GM18502 (cell line): ENCODE data around the gene DSCAML1.

Experiments
- ATAC-seq: cut with Tn5 transposase; IDR thresholded peaks from one replicate; pipeline ENCODE4 v1.9.1; 2021; ENCODE audit warnings: mild to moderate bottlenecking; ENCODE audit not compliant: unreplicated experiment, poor library complexity

DSCAML1 gene

DNA sequence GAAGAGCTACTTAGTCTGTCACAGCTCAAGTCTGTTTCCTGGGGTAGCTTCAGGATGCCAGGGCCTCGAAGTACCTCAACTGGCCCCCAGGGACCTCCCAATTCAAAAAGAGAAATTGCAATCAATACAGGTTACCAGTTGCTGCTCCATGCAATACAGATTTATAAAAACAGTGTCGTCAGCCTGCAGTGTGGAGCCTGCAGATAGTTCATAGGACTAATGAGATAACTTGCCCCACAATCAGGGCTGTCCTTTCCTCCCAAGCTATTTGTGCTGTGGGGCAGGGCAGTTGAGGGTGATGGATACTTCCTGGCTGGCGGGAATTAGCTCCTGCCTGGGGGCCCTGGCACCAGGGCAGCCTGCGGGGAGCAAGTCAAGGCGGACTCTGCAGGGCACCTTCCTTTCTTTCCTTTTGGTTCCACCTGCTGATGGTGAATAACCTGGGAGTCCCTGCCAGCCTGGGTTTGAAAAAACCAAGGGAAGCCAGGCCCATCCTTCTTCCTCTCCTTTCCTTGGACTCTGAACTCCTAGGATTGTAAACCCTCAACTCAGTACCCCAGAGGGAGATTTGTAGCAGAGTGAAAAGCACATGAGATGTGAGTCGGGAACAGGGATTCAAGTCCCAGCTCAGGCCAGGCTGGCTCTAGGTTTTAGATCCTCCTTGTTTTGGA lies 252.8 kb downstream of the DSCAML1 start:
- ATAC-seq, result no peak

DNA sequence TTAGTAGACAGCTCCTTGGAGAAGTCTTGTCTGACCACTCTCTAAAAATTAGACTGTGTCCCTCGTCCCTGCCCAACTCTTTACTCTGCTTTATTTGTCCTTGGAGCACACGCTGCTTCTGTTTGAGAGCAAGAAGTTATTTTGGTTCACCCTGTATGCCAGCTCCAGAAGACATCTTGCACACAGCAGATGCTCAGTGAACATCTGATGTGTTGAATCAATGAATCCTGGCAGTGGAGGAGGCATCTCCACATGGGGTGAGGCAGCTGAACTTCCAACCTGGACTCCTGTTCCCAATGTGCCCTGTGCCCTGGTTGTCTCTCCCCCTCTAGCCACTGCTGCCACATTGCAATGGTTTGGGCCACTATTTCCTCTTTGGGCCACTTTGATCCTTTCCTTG lies 255.8 kb downstream of the DSCAML1 start:
- ATAC-seq, result no peak

GRCh38 chr11:117538263-117539135 lies 258.5 kb downstream of the DSCAML1 start:
- ATAC-seq, result no peak

DNA sequence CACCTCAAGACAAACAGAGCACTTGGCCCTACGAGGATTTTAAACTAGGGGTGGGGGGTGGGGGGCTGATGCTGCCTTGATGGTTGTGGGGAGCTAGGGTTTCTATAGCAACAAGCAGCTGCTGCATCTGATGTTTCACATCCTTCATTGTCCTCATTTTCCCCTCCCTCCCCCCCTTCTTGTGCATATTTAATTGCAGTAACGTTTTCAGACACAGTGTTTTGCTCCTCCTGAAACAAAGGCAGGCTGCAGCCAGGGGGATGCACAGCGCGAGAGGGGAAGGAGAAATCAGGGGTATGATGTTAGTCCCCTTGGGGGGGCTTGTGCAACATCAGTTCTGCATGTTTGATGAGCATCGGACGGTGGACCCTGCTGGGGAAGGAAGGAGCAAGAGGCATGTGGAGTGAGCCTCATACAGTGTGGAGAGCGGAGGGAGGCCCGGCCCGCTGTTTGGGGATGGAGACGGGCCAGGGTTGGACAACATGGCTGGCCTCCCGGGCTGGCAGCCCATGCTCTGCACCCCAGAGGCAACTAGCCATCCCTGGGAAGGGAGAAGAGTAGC lies 261.1 kb downstream of the DSCAML1 start:
- no peak for ATAC-seq

GRCh38 chr11:117535201-117535849 lies 261.7 kb downstream of the DSCAML1 start:
- ATAC-seq, result no peak

- no peak for ATAC-seq
Observed at GRCh38 chr11:117532568-117532967, 264.4 kb downstream of the DSCAML1 start.

GRCh38 chr11:117529816-117530215 lies 267.2 kb downstream of the DSCAML1 start:
- no peak for ATAC-seq

DNA sequence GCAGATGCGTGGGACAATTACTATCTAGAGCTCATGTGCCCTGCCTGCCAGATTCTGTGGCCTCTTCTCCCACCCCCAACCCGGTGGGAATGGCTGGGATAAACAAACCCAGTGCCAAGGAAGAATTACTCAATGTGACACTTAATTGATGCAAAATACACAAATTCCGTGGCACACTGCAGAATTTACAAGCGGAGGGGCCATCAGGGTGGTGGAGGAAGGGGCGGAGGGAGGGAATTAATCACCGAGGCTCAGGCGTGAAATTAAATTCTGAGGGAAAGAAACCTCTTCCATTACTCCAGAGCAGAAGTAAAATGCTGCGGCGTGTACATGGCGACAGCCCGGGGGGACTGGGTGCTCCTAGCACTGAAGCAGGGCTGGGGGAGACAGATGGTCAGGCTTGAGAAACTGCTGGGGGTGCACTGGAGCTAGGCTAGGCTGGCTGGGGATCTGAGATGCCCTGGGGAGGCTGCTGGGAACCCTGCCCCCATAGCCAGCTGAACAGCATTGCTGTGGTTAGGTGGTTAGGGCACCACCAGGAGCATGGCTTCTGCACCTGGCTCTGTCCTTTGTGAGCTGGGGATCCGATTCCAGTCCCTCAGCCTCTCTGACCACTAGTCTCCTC lies 268.8 kb downstream of the DSCAML1 start:
- no peak for ATAC-seq

DNA sequence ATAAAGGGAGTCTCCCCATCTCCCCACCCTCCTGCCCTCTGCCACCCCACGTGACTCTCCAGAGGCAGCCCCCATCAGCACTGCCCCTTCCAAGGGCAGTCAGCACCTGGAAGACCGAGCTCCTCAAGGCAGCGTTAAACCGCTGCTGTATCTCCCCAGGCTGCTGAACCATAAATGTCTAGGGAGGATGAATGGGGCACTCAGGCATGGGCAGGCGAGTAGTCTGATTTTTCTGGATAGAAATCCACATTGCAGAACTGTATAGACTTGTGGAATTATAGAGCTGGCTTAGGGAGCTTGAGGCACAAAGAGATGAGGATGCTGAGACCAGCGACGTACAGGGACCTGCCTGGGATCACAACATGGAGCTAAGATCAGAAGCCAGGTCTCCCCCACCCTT lies 269.7 kb downstream of the DSCAML1 start:
- no peak for ATAC-seq

DNA sequence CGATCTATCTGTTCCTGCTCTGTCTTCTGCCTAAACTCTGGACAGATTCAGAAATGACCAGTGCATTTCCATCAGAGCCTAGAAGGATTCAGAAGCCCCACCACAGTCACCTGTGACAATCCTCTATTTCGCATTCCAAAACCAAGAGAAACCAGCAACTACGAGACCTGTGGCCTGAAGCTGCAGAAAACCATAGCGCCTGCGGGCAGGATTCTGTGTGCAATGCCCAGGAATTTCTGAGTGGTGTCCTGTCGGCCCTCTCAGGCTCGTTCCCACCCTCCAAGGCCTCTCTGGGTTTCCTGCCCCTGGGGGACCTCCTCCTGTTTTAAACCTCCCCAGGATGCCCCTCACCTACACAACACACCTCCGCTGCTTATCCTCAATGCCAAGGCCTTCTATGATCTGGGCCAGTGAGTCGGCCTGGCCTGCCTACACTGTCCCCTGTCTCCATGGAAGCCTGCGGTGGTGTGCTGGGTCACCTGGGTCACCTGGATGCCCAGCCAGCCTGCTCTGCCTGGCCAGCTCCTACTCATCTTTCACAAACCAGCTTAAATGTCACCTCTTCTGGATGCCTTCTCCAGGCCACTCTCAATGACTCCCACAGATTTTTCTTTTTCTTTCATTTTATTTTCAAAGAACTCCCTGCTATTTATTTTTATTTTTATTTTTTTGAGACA lies 271.0 kb downstream of the DSCAML1 start:
- no peak for ATAC-seq

DNA sequence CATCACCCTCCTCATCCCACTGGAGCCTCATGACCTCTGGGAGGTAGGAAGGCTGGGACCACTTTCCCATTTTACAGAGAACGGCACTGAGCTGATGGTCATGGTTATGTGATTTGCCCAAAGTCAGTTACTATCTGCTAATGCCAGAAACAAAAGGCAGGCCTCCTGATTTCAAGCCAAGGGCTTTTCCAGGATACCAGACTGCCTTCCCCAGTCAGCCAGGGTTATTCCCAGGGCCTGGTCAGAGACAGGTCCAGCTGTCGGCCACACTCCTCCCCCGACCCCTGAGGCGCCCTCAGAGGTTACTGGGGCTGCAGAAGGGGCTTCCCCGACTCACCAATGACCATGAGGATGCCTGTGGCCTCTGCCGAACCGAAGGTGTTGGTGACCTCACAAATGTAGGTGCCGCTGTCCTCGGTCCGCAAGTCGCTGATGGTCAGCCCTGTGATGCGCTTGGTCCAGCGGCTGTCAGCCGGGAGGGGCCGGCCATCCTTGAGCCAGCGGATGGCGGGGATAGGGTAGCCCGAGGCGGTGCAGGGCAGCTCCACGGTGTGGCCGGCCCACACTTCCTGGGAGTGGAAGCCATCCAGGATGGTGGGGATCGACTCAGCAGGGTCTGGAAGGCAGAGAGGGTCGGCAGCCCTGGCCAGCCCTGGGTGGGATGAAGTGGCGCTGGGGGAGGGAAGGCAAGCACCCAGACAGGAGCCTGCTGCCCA lies 272.4 kb downstream of the DSCAML1 start:
- ATAC-seq, result no peak

DNA sequence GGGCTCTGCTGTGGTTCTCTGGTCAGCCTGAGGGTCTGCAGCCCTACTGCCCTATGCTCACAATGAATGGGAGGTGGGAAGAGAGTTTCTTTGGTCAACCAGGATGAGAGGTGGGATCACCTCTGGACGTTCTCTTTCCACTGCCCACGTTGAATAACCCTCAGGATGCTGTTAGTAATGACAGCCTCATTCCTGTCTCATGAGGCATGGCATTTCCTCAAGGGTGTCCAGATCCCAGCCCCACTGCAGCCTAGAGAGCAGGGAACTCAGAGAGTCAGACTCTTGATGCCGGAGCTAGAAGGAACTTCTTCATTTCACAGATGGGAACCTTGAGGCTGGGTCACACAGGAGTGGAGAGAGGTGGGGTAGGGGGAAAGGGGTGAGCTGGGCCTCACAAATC lies 273.3 kb downstream of the DSCAML1 start:
- no peak for ATAC-seq

- no peak for ATAC-seq
Observed at GRCh38 chr11:117521974-117522373, 275.0 kb downstream of the DSCAML1 start.

DNA sequence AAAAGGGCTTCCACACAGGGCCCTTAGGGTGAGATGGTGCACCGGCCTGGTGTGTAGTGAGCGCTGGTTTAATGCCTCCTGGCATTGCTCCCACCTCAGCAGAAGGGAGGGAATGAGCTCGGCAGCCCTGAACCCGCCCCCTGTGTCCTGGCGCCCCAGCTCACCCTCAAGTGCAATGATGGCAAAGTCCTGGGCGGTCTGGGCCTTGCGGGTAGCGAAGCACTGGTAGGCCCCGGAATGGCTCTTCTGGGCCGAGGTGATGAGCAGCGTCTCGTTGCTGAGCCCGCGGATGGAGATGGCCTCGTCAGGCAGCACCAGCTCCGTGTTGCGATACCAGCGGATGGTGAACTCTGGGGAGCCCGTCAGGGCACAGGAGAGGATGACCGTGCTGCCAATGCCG lies 276.1 kb downstream of the DSCAML1 start:
- ATAC-seq, result no peak

DNA sequence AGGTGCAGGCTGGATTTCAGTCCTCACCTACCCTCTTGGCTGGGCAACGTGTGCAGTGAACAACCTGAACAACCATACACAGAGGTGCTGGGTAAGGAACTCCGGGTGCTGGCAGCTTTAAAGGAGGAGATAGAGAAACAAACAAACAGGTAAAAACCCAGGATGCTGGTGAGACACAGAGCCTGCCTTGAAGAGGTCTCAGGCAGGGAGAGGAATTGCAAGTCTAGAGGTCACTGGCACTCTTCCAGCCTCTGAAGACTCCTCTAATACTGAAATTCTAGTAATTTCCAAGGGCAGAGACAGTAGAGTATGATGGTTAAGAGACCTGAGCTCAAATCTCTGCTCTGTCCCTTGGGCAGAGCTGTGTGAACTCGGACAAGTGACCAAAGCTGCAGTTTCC lies 276.8 kb downstream of the DSCAML1 start:
- ATAC-seq, result no peak

DNA sequence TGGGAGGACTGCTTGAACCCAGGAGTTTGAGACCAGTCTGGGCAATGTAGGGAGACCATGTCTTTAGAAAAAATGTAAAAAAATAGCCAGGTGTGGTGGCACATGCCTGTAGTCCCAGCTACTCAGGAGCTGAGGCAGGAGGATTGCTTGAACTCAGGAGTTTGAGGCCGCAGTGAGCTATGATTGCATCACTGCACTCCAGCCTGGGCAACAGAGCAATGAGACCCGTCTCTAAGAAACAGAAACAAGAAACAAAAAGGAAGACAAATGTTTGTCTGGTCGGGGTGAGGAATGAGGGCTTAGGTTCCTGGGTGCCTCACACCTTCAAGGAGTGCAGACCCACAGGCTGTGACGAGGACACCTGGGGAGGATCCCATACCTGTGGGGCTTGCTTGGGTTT lies 277.4 kb downstream of the DSCAML1 start:
- ATAC-seq, result no peak

DNA sequence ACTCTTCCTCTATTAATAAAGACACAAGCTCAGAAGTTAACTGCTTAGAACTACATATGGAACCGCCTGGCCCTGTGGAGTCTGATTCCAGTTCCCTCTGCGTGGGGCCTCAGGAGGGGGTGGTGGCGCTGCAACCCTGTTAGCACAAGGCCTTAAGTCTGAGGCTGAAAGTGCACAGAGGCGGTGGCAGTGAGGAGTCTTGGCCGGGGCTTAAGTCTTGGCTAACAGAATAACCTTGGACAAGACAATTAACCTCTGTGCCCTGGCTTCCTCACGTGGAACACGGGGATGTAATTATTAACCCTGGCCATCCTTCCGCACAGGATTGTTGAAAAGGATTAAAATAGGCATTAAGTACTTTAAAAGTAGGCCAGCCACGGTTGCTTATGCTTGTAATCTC lies 277.8 kb downstream of the DSCAML1 start:
- no peak for ATAC-seq

- no peak for ATAC-seq
Observed at GRCh38 chr11:117518455-117518854, 278.6 kb downstream of the DSCAML1 start.

GRCh38 chr11:117517097-117517496 lies 279.9 kb downstream of the DSCAML1 start:
- no peak for ATAC-seq
